Adipose tissue (tissue), 3 donors: ENCODE measurements around the gene DHX57. TPM values are rescaled to one million over a fixed set of nuclear protein-coding genes. Genes with fewer than 3 reads are reported as not detected.
"Not testable (repeated sequence)": the region's sequence is repeated elsewhere in the genome, so short reads cannot be mapped to it uniquely, and the experiment has no call there.

Experiments used
- H3K27ac ChIP-seq: one replicate; pipeline ENCODE4 v1.5.1; 2013; ENCODE audit warnings: low read depth, low read length
- WGBS, 3 donors: extraction: QIAGEN DNeasy Blood & Tissue Kit; methylation state at CpG; one replicate each; pipeline ENCODE4 v1.1.7; 2013; 5-methylcytosine and 5-hydroxymethylcytosine counted together
- polyA plus RNA-seq, 3 donors: library from polyadenylated mRNA; stranded (reverse); fragments of 200-250 nt; gene quantifications; one replicate each; pipeline ENCODE4 v1.2.3, GENCODE V29; 2013
- donor health status: healthy with polysubstance abuse.
- donor health status: Bipolar disorder and iron deficiency.
- donor health status: healthy.

The DHX57 gene
- polyA plus RNA-seq, 3 donors: 4.1 to 5.2 (median 4.7) TPM

- no peak overlapping the region for H3K27ac ChIP-seq
- WGBS, 3 donors: 79 to 85% (median 82%) methylated on average over 6 of the region's 6 CpGs
Observed at GRCh38 chr2:38818565-38818964, 57.2 kb downstream of the DHX57 start.

- H3K27ac ChIP-seq: no peak overlapping the region
- WGBS, 3 donors: 85 to 89% (median 89%) methylated on average over 4 of the region's 4 CpGs
Observed at GRCh38 chr2:38815936-38816335, 59.8 kb downstream of the DHX57 start.

- 94 to 97% (median 97%) methylated on average over 7 of the region's 7 CpGs for WGBS, 3 donors
- H3K27ac ChIP-seq: no peak overlapping the region
Observed at GRCh38 chr2:38810488-38810887, 65.2 kb downstream of the DHX57 start.

GRCh38 chr2:38808677-38809076, 67.1 kb downstream of the DHX57 start:
- 98 to 100% (median 100%) methylated on average over 1 of the region's 1 CpG for WGBS, 3 donors
- H3K27ac ChIP-seq: no peak overlapping the region

- H3K27ac ChIP-seq: no peak overlapping the region
Observed at GRCh38 chr2:38806733-38807059, 69.0 kb downstream of the DHX57 start.

- no peak overlapping the region for H3K27ac ChIP-seq
- WGBS, 3 donors: 74 to 82% (median 78%) methylated on average over 2 of the region's 2 CpGs
Observed at GRCh38 chr2:38806015-38806732, 69.6 kb downstream of the DHX57 start.

- no peak overlapping the region for H3K27ac ChIP-seq
Observed at GRCh38 chr2:38797953-38798352, 77.8 kb downstream of the DHX57 start.

GRCh38 chr2:38797250-38797676, 78.5 kb downstream of the DHX57 start:
- no peak overlapping the region for H3K27ac ChIP-seq
- 76 to 82% (median 81%) methylated on average over 10 of the region's 10 CpGs for WGBS, 3 donors

More at GRCh38 chr2:38797953-38798352, 77.8 kb downstream of the DHX57 start:
- WGBS, 3 donors: 71 to 95% (median 93%) methylated on average over 3 of the region's 3 CpGs

- 84 to 95% (median 92%) methylated on average over 7 of the region's 7 CpGs for WGBS, 3 donors
- not testable (repeated sequence) for H3K27ac ChIP-seq
Observed at GRCh38 chr2:38795016-38795415, 80.7 kb downstream of the DHX57 start.

- WGBS, 3 donors: 59 to 82% (median 81%) methylated on average over 7 of the region's 7 CpGs
- no peak overlapping the region for H3K27ac ChIP-seq
Observed at GRCh38 chr2:38794235-38794946, 81.3 kb downstream of the DHX57 start.

- 87 to 93% (median 92%) methylated on average over 5 of the region's 5 CpGs for WGBS, 3 donors
- H3K27ac ChIP-seq: no peak overlapping the region
Observed at GRCh38 chr2:38793511-38793910, 82.2 kb downstream of the DHX57 start.

GRCh38 chr2:38792751-38793150, 83.0 kb downstream of the DHX57 start:
- 44 to 50% (median 50%) methylated on average over 2 of the region's 2 CpGs for WGBS, 3 donors
- no peak overlapping the region for H3K27ac ChIP-seq

GRCh38 chr2:38792321-38792720, 83.4 kb downstream of the DHX57 start:
- WGBS, 3 donors: 94 to 96% (median 95%) methylated on average over 8 of the region's 8 CpGs
- H3K27ac ChIP-seq: not testable (repeated sequence)

- 63 to 81% (median 79%) methylated on average over 1 of the region's 1 CpG for WGBS, 3 donors
- no peak overlapping the region for H3K27ac ChIP-seq
Observed at GRCh38 chr2:38791744-38792143, 84.0 kb downstream of the DHX57 start.

- no peak overlapping the region for H3K27ac ChIP-seq
- WGBS, 3 donors: 85 to 91% (median 89%) methylated on average over 14 of the region's 14 CpGs
Observed at GRCh38 chr2:38789691-38790090, 86.0 kb downstream of the DHX57 start.

- 85 to 94% (median 93%) methylated on average over 6 of the region's 6 CpGs for WGBS, 3 donors
Observed at GRCh38 chr2:38788306-38788705, 87.4 kb downstream of the DHX57 start.

GRCh38 chr2:38783586-38783985, 92.1 kb downstream of the DHX57 start:
- H3K27ac ChIP-seq: no peak overlapping the region

More at GRCh38 chr2:38788306-38788705, 87.4 kb downstream of the DHX57 start:
- no peak overlapping the region for H3K27ac ChIP-seq

GRCh38 chr2:38778687-38779082, 97.0 kb downstream of the DHX57 start:
- H3K27ac ChIP-seq: no peak overlapping the region

GRCh38 chr2:38776531-38776930, 99.2 kb downstream of the DHX57 start:
- H3K27ac ChIP-seq: no peak overlapping the region
- WGBS, 3 donors: 81 to 91% (median 82%) methylated on average over 13 of the region's 13 CpGs

More at GRCh38 chr2:38778687-38779082, 97.0 kb downstream of the DHX57 start:
- 9 to 15% (median 13%) methylated on average over 8 of the region's 8 CpGs for whole genome bisulfite sequencing, 3 donors

- 72 to 88% (median 77%) methylated on average over 7 of the region's 7 CpGs for WGBS, 3 donors
- H3K27ac ChIP-seq: no peak overlapping the region
Observed at GRCh38 chr2:38775921-38776225, 99.9 kb downstream of the DHX57 start.
